HFF-Myc (cell line): ENCODE results near the gene GSK3B.

ENCODE experiments used
- DNase-seq: peaks from one replicate; pipeline ENCODE4 v3.0.0-alpha.2; 2011; ENCODE audit warnings: low read depth; ENCODE audit errors: extremely low read depth
- H3K4me3 ChIP-seq: replicated peaks from 2 replicates; pipeline ENCODE4 v1.5.1; 2011; ENCODE audit warnings: low read depth, mild to moderate bottlenecking, control low read depth, low read length
- TF ChIP-seq, protein P1 (sequence below): IDR thresholded peaks from 2 replicates; pipeline ENCODE4 v1.5.1; 2012; ENCODE audit warnings: mild to moderate bottlenecking, low read depth, low read length, control low read depth; ENCODE audit errors: missing control alignments

The GSK3B gene

GRCh38 chr3:119834754-119835370, 259.4 kb downstream of the GSK3B start:
- TF ChIP-seq, protein P1, sequence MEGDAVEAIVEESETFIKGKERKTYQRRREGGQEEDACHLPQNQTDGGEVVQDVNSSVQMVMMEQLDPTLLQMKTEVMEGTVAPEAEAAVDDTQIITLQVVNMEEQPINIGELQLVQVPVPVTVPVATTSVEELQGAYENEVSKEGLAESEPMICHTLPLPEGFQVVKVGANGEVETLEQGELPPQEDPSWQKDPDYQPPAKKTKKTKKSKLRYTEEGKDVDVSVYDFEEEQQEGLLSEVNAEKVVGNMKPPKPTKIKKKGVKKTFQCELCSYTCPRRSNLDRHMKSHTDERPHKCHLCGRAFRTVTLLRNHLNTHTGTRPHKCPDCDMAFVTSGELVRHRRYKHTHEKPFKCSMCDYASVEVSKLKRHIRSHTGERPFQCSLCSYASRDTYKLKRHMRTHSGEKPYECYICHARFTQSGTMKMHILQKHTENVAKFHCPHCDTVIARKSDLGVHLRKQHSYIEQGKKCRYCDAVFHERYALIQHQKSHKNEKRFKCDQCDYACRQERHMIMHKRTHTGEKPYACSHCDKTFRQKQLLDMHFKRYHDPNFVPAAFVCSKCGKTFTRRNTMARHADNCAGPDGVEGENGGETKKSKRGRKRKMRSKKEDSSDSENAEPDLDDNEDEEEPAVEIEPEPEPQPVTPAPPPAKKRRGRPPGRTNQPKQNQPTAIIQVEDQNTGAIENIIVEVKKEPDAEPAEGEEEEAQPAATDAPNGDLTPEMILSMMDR = no peak
- H3K4me3 ChIP-seq = no peak overlapping the region
- DNase-seq = no peak

- no peak for DNase-seq
- TF ChIP-seq, protein P1 = no peak
- no peak overlapping the region for H3K4me3 ChIP-seq
Measured at GRCh38 chr3:119831941-119832371, 262.3 kb downstream of the GSK3B start.

- no peak overlapping the region for H3K4me3 ChIP-seq
- TF ChIP-seq, protein P1 = peak; percentile 7
- DNase-seq = no peak
Measured at GRCh38 chr3:119831022-119831421, 263.2 kb downstream of the GSK3B start.

DNA sequence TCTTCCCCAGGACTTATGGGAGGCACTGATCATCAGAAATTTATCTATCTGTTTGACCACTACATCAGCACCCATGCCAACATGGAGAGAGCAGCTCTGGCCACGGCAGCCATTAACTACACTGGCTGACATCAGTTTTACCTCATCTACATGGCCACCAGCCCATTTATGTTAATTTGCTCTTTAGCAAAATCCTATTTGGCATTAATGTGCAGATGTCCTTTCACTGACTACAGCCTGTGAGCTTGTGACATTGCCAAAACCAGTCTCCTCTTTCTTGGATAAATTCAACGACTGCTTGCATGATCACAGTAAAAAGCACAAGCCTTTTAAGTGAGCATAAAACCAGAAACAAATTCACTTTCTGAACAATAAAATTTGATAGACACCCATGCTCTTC, 264.8 kb downstream of the GSK3B start:
- no peak for DNase-seq

GRCh38 chr3:119826711-119827608, 267.3 kb downstream of the GSK3B start:
- no peak overlapping the region for H3K4me3 ChIP-seq
- no peak for DNase-seq
- TF ChIP-seq, protein P1 = no peak

More for the DNA sequence above, 264.8 kb downstream of the GSK3B start:
- TF ChIP-seq, protein P1 = no peak
- no peak overlapping the region for H3K4me3 ChIP-seq

- H3K4me3 ChIP-seq = no peak overlapping the region
- TF ChIP-seq, protein P1 = no peak
- no peak for DNase-seq
Measured at GRCh38 chr3:119825820-119826219, 268.4 kb downstream of the GSK3B start.
